Type B pancreatic cell (in vitro differentiated cells): ENCODE data around the gene BDH1. TPM values are rescaled to one million over a fixed set of nuclear protein-coding genes. Genes with fewer than 3 reads are reported as not detected.

Source experiments
- DNase-seq: peaks from one replicate; pipeline ENCODE4 v3.0.0; 2021; ENCODE audit warnings: mixed read lengths; ENCODE audit not compliant: unreplicated experiment; ENCODE audit errors: extremely low spot score
- H3K27ac Mint-ChIP-seq: 2 replicates; pipeline ENCODE4 v1.8.0; 2021; ENCODE audit warnings: mild to moderate bottlenecking, mixed read lengths
- H3K27me3 Mint-ChIP-seq: 2 replicates; pipeline ENCODE4 v1.8.0; 2021; ENCODE audit warnings: mixed read lengths
- H3K36me3 Mint-ChIP-seq: 2 replicates; pipeline ENCODE4 v1.8.0; 2021; ENCODE audit warnings: mixed read lengths
- H3K4me1 Mint-ChIP-seq: one replicate; pipeline ENCODE4 v1.8.0; 2021; ENCODE audit warnings: mixed read lengths; ENCODE audit not compliant: unreplicated experiment
- H3K4me3 Mint-ChIP-seq: 2 replicates; pipeline ENCODE4 v1.8.0; 2021; ENCODE audit warnings: mild to moderate bottlenecking, mixed read lengths
- H3K9me3 Mint-ChIP-seq: 2 replicates; pipeline ENCODE4 v1.8.0; 2021; ENCODE audit warnings: mixed read lengths
- total RNA-seq: library from RNA; stranded (reverse); gene quantifications from 2 replicates; pipeline ENCODE4 v1.2.1, GENCODE V29; 2021; ENCODE audit warnings: low replicate concordance
- TF ChIP-seq, protein P1 (sequence below): fragments of 200-600 bp; sonication (generic); conservative IDR thresholded peaks from 2 replicates; pipeline ENCODE4 v1.5.0; 2021; ENCODE audit warnings: antibody characterized with exemption, mild to moderate bottlenecking

Gene BDH1
- total RNA-seq, 1 donor from 2014 or later, result 32.0 TPM

DNA sequence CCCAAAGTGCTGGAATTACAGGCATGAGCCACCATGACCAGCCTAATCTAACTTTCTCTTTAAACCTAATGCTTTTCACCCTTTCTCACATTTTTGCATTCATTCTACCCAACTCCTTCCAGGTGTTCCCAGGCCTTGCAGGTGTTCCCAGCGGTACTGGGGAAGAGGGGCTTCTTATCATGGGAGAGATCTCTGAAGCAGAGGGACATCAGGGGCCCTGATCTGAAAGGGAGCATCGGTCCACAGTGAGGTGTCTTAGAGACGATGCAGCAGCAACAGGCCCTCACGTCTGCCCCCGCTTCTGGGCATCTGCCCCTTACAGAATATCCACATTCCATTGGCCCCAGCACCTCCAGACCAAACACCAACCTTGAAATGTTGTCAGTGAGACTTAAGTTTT is 29.0 kb upstream of the BDH1 start:
- Mint-ChIP-seq H3K4me1 (no peaks in the 10 kb centered on the region), H3K27me3 (no peaks in the 10 kb centered on the region), H3K4me3 (no peak overlapping the region), H3K27ac (no peak overlapping the region), H3K36me3 (no peaks in the 10 kb centered on the region), H3K9me3 (no peaks in the 10 kb centered on the region)
- DNase-seq, result no peak
- TF ChIP-seq, protein P1, sequence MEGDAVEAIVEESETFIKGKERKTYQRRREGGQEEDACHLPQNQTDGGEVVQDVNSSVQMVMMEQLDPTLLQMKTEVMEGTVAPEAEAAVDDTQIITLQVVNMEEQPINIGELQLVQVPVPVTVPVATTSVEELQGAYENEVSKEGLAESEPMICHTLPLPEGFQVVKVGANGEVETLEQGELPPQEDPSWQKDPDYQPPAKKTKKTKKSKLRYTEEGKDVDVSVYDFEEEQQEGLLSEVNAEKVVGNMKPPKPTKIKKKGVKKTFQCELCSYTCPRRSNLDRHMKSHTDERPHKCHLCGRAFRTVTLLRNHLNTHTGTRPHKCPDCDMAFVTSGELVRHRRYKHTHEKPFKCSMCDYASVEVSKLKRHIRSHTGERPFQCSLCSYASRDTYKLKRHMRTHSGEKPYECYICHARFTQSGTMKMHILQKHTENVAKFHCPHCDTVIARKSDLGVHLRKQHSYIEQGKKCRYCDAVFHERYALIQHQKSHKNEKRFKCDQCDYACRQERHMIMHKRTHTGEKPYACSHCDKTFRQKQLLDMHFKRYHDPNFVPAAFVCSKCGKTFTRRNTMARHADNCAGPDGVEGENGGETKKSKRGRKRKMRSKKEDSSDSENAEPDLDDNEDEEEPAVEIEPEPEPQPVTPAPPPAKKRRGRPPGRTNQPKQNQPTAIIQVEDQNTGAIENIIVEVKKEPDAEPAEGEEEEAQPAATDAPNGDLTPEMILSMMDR, result no peak

DNA sequence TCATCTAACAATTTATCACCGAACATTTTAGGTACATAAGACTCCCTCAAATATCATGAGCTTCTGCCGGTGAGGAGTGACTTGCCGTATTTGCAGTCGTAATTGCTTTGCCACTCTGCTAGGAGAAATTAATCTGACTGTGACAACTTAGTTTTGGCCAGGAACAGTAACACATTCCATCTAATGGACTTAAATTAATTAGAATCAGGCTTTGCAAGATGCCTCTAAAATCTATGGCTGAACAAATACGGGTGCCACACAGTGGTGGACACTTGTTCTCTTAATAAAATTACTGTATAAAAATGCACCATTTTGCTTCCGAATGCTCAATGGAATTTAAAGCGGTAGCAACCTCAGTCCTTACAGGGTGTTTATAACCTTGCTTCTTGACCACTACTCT is 27.6 kb upstream of the BDH1 start:
- Mint-ChIP-seq H3K4me3 (no peak overlapping the region), H3K27ac (no peak overlapping the region), H3K36me3 (peaks cover 4% of the 10 kb centered on the region), H3K4me1 (no peaks in the 10 kb centered on the region), H3K9me3 (peaks cover 2% of the 10 kb centered on the region), H3K27me3 (no peaks in the 10 kb centered on the region)
- TF ChIP-seq, protein P1, result no peak
- DNase-seq, result no peak

DNA sequence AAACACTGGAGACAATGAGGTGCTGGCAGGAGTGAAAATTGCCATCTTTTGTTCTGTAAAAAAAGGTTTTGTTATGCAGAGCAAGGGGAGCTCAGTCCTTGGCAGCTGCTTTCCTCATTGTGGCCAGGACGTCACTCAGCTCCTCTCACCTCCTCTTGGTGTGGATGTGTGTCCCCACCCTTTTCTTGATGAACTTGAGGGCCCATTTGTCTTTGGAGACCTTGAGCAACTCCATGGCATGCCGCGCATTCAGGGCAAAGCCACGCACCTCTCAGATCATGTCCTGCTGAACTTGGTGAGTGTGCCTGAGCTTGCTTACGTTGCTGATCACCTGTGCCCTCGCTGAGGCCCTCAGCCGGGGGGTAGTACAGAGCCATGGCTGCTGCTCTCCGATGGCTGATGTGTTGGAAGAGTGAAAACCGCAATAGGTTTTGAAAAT is 24.5 kb upstream of the BDH1 start:
- DNase-seq, result no peak
- H3K27me3 Mint-ChIP-seq, result no peaks in the 10 kb centered on the region
- no peaks in the 10 kb centered on the region for H3K4me1 Mint-ChIP-seq
- H3K9me3 Mint-ChIP-seq, result peaks cover 5% of the 10 kb centered on the region
- H3K36me3 Mint-ChIP-seq, result peaks cover 4% of the 10 kb centered on the region
- H3K27ac Mint-ChIP-seq, result no peak overlapping the region
- H3K4me3 Mint-ChIP-seq, result no peak overlapping the region
- TF ChIP-seq, protein P1, result no peak

DNA sequence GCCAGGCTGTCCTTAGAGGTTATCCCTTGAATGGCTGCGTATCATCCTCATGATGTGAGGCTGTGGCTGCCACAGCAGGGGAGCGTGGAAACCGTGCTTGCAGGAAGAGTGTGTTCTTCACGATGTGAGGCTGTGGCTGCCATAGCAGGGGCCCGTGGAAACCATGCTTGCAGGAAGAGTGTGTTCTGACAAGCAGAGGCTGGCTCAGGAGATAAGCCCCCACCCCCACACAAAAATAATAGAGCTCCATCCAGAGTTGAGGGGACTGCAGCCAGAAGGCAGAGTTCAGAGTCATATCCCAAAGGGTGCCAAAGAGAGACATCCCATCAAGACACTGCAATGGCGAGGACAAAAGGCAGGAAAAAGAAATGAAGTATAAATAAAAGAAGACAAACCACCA is 22.6 kb upstream of the BDH1 start:
- no peak overlapping the region for H3K4me3 Mint-ChIP-seq
- no peak for DNase-seq
- H3K27ac Mint-ChIP-seq, result no peak overlapping the region
- peaks cover 7% of the 10 kb centered on the region for H3K4me1 Mint-ChIP-seq
- no peaks in the 10 kb centered on the region for H3K27me3 Mint-ChIP-seq
- H3K9me3 Mint-ChIP-seq, result peaks cover 5% of the 10 kb centered on the region
- TF ChIP-seq, protein P1, result no peak
- H3K36me3 Mint-ChIP-seq, result peaks cover 4% of the 10 kb centered on the region

DNA sequence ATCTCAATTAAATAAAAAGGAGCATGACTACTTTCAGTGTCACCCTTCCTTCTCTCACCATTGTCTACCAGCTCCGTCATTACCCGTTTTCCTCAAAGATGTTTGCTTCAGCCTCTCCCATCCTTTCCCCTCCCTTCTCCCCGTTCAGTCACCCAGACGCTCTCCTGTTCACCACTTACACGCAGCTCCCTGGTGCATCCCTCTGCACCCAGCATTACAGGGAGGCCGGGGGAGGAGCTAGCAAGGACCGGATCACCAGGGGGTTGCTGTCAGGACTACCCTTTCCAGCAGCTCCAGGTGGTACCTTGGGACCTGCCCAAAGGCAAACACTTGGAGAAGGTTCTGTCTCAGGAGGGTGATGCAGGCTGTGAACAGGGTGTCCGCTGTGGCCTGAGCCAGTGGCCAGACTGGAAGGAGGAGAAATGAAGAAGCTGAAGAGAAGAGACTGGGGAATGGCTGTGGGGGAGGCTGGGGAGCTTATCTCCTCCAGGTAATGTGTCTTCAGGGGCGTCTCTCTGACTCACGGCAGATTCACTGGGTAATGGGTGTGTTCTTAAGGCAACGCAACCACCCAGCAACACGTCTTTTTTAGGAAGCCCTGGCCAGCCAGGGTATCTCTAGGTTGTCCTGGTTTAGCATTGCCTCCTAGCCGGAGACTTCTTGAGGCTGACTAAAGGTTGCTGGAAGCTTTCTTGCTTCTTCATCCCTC is 21.8 kb upstream of the BDH1 start:
- no peak overlapping the region for H3K27ac Mint-ChIP-seq
- peaks cover 4% of the 10 kb centered on the region for H3K36me3 Mint-ChIP-seq
- peaks cover 7% of the 10 kb centered on the region for H3K4me1 Mint-ChIP-seq
- H3K9me3 Mint-ChIP-seq, result peaks cover 5% of the 10 kb centered on the region
- H3K4me3 Mint-ChIP-seq, result no peak overlapping the region
- DNase-seq, result no peak
- TF ChIP-seq, protein P1, result no peak
- H3K27me3 Mint-ChIP-seq, result no peaks in the 10 kb centered on the region

DNA sequence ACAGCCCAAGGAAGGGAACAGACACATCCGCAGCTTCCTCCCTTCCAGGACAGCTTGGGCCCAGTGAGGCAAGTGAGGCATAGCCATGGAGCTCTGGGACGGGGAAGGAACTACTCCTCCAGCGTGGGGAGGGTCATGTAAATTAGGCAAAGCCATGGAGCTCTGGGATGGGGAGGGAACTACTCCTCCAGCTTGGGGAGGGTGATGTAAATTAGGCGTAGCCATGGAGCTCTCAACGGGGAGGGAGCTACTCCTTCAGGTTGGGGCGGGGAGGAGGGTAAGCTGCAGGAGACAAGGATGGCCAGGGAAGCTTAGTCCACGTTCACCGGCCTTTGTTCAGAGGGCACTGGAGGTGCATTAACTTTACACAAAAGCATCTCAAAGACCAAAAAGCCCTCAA is 21.1 kb upstream of the BDH1 start:
- Mint-ChIP-seq H3K36me3 (peaks cover 4% of the 10 kb centered on the region), H3K27ac (no peak overlapping the region), H3K27me3 (no peaks in the 10 kb centered on the region), H3K4me3 (no peak overlapping the region), H3K4me1 (peaks cover 7% of the 10 kb centered on the region), H3K9me3 (peaks cover 5% of the 10 kb centered on the region)
- no peak for DNase-seq
- TF ChIP-seq, protein P1, result no peak
